Breast epithelium (tissue), 3 donors: ENCODE measurements around the gene NEDD8.

Experiments
- POLR2A ChIP-seq: fragments of 450-650 bp; IDR thresholded peaks from one replicate; pipeline ENCODE4 v1.6.1; 2016; ENCODE audit warnings: antibody characterized with exemption, mild to moderate bottlenecking, moderate library complexity
- TF ChIP-seq, protein P1 (sequence below), 3 donors: fragments of 450-650 bp; IDR thresholded peaks; one replicate each; pipeline ENCODE4 v1.5.1; 2016 to 2017; ENCODE audit warnings: antibody characterized with exemption in 3 of 3, mild to moderate bottlenecking in 3 of 3, moderate library complexity in 3 of 3

GRCh38 chr14:24261256-24261968 is 29.2 kb upstream of the NEDD8 start:
- TF ChIP-seq, protein P1, sequence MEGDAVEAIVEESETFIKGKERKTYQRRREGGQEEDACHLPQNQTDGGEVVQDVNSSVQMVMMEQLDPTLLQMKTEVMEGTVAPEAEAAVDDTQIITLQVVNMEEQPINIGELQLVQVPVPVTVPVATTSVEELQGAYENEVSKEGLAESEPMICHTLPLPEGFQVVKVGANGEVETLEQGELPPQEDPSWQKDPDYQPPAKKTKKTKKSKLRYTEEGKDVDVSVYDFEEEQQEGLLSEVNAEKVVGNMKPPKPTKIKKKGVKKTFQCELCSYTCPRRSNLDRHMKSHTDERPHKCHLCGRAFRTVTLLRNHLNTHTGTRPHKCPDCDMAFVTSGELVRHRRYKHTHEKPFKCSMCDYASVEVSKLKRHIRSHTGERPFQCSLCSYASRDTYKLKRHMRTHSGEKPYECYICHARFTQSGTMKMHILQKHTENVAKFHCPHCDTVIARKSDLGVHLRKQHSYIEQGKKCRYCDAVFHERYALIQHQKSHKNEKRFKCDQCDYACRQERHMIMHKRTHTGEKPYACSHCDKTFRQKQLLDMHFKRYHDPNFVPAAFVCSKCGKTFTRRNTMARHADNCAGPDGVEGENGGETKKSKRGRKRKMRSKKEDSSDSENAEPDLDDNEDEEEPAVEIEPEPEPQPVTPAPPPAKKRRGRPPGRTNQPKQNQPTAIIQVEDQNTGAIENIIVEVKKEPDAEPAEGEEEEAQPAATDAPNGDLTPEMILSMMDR (IDR thresholded peaks at IDR 0.05): no peak
- no peak for TF ChIP-seq POLR2A
